Endothelial cell of coronary artery (primary cell): ENCODE results near the gene PNKD. TPM values are rescaled to one million over a fixed set of nuclear protein-coding genes. Genes with fewer than 3 reads are reported as not detected.

Experiments used
- total RNA-seq: library from RNA; depleted of rRNA; stranded (reverse); fragments of >200 nt; gene quantifications from 2 replicates; pipeline ENCODE4 v1.2.3, GENCODE V29; 2014

The PNKD gene, protein sequence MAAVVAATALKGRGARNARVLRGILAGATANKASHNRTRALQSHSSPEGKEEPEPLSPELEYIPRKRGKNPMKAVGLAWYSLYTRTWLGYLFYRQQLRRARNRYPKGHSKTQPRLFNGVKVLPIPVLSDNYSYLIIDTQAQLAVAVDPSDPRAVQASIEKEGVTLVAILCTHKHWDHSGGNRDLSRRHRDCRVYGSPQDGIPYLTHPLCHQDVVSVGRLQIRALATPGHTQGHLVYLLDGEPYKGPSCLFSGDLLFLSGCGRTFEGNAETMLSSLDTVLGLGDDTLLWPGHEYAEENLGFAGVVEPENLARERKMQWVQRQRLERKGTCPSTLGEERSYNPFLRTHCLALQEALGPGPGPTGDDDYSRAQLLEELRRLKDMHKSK
- total RNA-seq: 12.1 and 13.6 TPM in 2 replicates

DNA sequence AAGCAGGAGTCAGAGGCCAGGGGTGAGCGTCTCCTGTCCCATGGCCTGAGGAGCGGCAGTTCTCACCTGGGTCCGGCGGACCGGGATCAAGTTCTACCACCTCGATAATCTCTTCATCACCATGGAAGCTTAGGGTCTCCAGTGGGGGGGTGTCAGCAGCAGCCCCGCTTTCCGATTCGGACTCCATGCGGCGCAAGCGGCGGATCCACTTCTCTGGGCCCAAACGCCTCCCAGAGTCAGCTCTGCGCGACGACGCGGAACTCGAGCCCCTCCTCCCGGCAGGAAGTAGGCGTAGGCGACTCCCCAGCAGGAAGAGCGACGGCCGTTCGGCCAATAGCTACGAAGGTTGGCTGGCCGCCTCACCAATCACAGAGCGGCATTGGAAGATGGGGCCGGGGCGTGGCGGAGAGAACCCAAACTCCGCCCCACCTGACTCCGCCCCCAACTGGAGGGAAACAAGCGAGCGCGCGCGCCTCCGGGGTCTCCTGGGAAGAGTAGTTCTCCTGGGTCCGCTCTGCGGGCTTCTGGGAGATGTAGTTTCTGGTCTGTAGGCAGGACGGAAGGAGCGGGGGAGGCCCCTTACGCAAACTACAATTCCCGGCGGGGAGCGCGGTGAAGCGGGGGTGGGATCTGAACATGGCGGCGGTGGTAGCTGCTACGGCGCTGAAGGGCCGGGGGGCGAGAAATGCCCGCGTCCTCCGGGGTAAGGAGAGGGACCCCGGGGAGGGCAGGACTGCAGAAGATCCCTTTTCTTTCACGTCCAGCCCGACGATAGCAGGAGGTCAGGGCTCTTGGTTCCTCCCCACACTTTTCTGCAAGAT lies at the start of gene PNKD, which contains the start of gene AAMP:
Gene PNKD (plus strand): TSS at position 620 of the 821 bp plus-strand sequence. CDS start 17 bp downstream, at position 637.
Gene AAMP (minus strand): TSS at position 238 of the 821 bp plus-strand sequence. CDS start 51 bp downstream, at position 187.

DNA sequence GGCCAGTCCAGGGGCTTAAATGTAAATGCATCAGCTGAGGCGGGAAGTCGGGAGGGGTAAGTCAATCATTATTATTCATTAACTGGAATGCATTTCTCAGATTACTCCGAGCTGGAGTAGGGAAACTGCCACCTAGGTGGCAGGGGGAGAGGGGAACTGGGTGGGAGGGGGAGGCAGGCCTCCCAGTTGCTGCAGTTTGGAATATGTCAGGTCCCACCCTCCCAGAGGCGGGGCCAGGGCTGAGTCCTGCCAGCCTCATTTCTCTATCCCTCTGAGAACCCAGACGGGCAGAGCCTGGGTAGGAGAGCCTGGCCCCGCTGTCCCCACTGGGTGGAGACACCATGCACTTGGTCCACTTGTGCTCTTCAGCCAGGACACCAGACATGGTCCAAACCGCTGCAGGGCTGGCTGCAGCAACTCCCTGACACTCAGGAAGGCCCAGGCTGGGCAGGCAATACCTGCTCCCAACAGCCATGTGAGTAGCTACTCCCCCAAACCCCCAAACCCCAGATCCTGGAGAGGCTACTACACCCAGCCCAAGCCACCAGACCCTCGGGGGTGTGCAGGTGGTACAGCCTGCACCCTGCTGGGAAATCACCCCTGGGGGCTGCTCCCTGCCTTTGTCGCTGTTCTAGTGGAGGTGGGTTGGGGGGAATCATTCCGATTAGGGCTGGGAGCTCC lies 9.4 kb upstream of the PNKD start, which contains the start of gene GPBAR1:
Gene GPBAR1 (plus strand): TSS at position 274 of the 681 bp plus-strand sequence. CDS start 1,710 bp downstream, outside the sequence.

DNA sequence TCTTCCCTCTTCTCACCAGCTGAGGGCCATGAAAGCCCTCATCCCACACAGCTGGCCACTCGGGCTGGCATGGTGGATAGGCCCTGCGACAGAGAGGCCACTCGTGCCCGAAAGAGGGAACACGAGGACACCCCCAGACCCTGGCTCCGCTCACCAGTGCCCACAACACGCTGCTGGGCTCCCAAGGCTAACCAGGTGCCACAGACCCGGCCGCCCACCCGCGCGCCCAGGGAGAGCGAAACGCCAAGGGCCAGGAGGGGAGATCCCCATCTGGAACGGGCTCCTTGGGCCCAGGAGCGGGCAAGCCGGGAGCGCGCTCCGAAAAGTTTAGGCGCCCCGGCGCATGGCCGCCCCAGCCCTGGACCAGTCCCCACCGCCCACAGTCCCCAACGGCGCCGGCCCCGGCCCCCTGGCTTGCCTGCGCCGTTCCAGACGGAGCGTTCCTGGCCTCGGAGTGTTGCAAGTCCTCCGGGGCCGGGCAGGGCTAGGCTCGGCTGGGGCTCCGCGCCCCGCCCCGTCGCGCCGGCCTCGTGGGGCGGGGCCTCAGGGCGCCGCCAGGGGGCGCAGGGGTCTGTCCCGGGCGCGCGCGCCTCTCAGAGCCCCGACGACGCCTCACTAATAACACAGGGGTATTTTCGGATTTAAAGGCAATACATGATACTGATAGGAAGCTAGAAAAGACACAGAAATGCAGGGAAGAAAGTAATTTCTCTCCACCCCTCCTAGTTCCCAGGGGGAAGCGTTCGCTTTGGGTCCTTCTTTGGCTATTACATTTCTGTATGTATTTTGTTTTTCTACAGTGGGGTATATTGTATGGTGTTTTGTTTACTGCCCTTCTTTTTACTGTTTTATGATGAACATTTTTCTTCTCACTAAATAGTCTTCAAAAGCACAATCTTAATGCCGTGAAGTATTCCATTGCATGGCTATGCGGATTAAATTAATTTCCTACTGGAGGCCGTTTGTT lies 22.0 kb downstream of the PNKD start, which contains the start of gene TMBIM1:
Gene TMBIM1 (minus strand): TSS at position 456 of the 967 bp plus-strand sequence. CDS start 10,362 bp downstream, outside the sequence.

DNA sequence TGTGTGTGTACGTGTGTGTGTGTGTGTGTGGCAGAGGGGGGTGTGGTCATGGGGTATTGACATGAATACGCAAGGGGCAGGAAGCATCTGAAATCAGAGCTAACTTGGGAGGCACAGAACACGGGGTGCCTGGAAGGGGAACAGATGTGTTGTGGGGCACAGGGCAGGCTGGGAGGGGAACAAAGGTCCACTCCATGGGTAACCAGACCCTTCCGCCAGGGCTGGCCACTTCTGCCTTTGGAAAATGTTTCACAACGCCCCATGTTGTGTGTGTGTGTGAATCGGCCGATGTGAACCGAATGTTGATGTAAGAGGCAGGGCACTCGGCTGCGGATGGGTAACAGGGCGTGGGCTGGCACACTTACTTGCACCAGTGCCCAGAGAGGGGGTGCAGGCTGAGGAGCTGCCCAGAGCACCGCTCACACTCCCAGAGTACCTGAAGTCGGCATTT lies 111.6 kb downstream of the PNKD start, which contains the start of gene SLC11A1:
Gene SLC11A1 (plus strand): TSS at position 358 of the 451 bp plus-strand sequence. CDS start 96 bp downstream, outside the sequence.

Other genes with a start within 250 kb of the PNKD start
- gene RUFY4, start 201.3 kb upstream of the PNKD start, total RNA-seq: not detected in 2 replicates
- gene CXCR2, start 144.5 kb upstream of the PNKD start, total RNA-seq: not detected in 2 replicates
- gene CXCR1, start 103.6 kb upstream of the PNKD start, total RNA-seq: not detected in 2 replicates
- gene ARPC2, start 53.3 kb upstream of the PNKD start, total RNA-seq: 413 and 416 TPM in 2 replicates
- gene GPBAR1, start 9.5 kb upstream of the PNKD start, total RNA-seq: under 0.01 TPM in 1 of 2 replicates, not detected in the other
- gene AAMP, start 382 bp upstream of the PNKD start, total RNA-seq: 145 and 146 TPM in 2 replicates
- 118 and 151 TPM in 2 replicates for gene TMBIM1, start 22.0 kb downstream of the PNKD start, total RNA-seq
- not detected in 2 replicates for gene CATIP, start 86.3 kb downstream of the PNKD start, total RNA-seq
- under 0.01 and 0.19 TPM in 2 replicates for gene SLC11A1, start 111.8 kb downstream of the PNKD start, total RNA-seq
- 34.9 and 66.9 TPM in 2 replicates for gene CTDSP1, start 129.3 kb downstream of the PNKD start, total RNA-seq
- not detected in 2 replicates for gene VIL1, start 148.6 kb downstream of the PNKD start, total RNA-seq